H1 (cell line): Measurements from ENCODE around the gene BRSK2. TPM values are rescaled to one million over a fixed set of nuclear protein-coding genes. Genes with fewer than 3 reads are reported as not detected.

ENCODE experiments used
- CTCF ChIA-PET: fragments of 300-600 bp; sonication (Branson Sonifier 250); formaldehyde crosslinking; loops from one replicate; lab custom pipeline; 2021; ENCODE audit not compliant: partially characterized antibody; lab: Charles Lee
- POLR2A ChIA-PET: fragments of 300-600 bp; sonication (Branson Sonifier 250); formaldehyde crosslinking; loops from one replicate; lab custom pipeline; 2021; ENCODE audit warnings: inconsistent platforms; ENCODE audit not compliant: partially characterized antibody; lab: Charles Lee
- DNase-seq, 2 experiments: peaks; one replicate each; pipeline versions ENCODE4 v3.0.0 to v3.0.0-alpha.2; 2010 to 2022; ENCODE audit warnings: low spot score in 2 of 2, low read depth in 1 of 2, mixed read lengths in 1 of 2
- FAIRE-seq: peaks from 2 replicates; lab custom pipeline; 2011; peaks lifted over from hg19 to GRCh38; lab: Jason Lieb, UNC
- H2AFZ ChIP-seq: 2 replicates; pipeline ENCODE4 v1.8.1; 2012; ENCODE audit warnings: low read length, inconsistent platforms
- H2AK5ac ChIP-seq: 2 replicates; pipeline ENCODE4 v1.6.1; 2013; ENCODE audit warnings: low read depth, low read length
- H2BK120ac ChIP-seq: replicated peaks from 2 replicates; pipeline ENCODE3; 2013; ENCODE audit warnings: low read depth, low read length, inconsistent platforms
- H2BK12ac ChIP-seq: 2 replicates; pipeline ENCODE4 v1.6.1; 2013; ENCODE audit warnings: low read depth, low read length
- H2BK15ac ChIP-seq: 2 replicates; pipeline ENCODE4 v1.6.1; 2013; ENCODE audit warnings: low read length
- H2BK20ac ChIP-seq: 2 replicates; pipeline ENCODE4 v1.6.1; 2013; ENCODE audit warnings: low read length
- H2BK5ac ChIP-seq: 2 replicates; pipeline ENCODE4 v1.6.1; 2013; ENCODE audit warnings: low read depth, low read length
- H3K14ac ChIP-seq: 2 replicates; pipeline ENCODE4 v1.6.1; 2013; ENCODE audit warnings: inconsistent platforms; ENCODE audit not compliant: insufficient read length
- H3K18ac ChIP-seq: 2 replicates; pipeline ENCODE4 v1.6.1; 2013; ENCODE audit warnings: low read length; ENCODE audit errors: extremely low read depth
- H3K23ac ChIP-seq: 2 replicates; pipeline ENCODE4 v1.6.1; 2013; ENCODE audit warnings: inconsistent platforms; ENCODE audit not compliant: insufficient read length
- H3K23me2 ChIP-seq: 2 replicates; pipeline ENCODE4 v1.6.1; 2013; ENCODE audit warnings: low read depth, low read length
- H3K27ac ChIP-seq: 2 replicates; pipeline ENCODE4 v1.6.1; 2011; ENCODE audit warnings: low read depth, low read length, inconsistent platforms
- H3K27me3 ChIP-seq, 4 experiments: replicated peaks in 1 of 4; 1 replicate in 1 of 4; 2 replicates in 3 of 4; pipeline versions ENCODE4 v1.6.1 to v1.8.1; 2011 to 2013; ENCODE audit warnings: low read length in 3 of 4, mild to moderate bottlenecking in 3 of 4, inconsistent platforms in 2 of 4, mixed read lengths in 2 of 4, moderate library complexity in 1 of 4; ENCODE audit not compliant: control insufficient read depth in 3 of 4, insufficient read depth in 3 of 4; ENCODE audit errors: extremely low read depth in 1 of 4
- H3K36me3 ChIP-seq, 4 experiments: 2 replicates each; pipeline versions ENCODE4 v1.6.1 to v1.8.1; 2011 to 2013; ENCODE audit warnings: mild to moderate bottlenecking in 4 of 4, low read length in 3 of 4, moderate library complexity in 2 of 4, control low read depth in 1 of 4, inconsistent platforms in 1 of 4; ENCODE audit not compliant: insufficient read depth in 4 of 4, control insufficient read depth in 2 of 4
- H3K4ac ChIP-seq: replicated peaks from 2 replicates; pipeline ENCODE3; 2013; ENCODE audit warnings: low read length, low read depth, mixed read lengths, inconsistent platforms; ENCODE audit not compliant: insufficient read length
- H3K4me1 ChIP-seq, 4 experiments: replicated peaks in 1 of 4; 1 replicate in 1 of 4; 2 replicates in 3 of 4; pipeline versions ENCODE4 v1.6.1 to v1.8.1; 2011 to 2013; ENCODE audit warnings: low read length in 3 of 4, inconsistent platforms in 2 of 4, mixed read lengths in 1 of 4; ENCODE audit not compliant: insufficient read depth in 4 of 4, control insufficient read depth in 3 of 4
- H3K4me2 ChIP-seq, 2 experiments: 2 replicates each; pipeline versions ENCODE4 v1.6.1 to v1.8.1; 2011 to 2013; ENCODE audit warnings: low read depth in 2 of 2, low read length in 2 of 2, control low read depth in 1 of 2, inconsistent platforms in 1 of 2, mild to moderate bottlenecking in 1 of 2; ENCODE audit not compliant: insufficient read depth in 1 of 2
- H3K4me3 ChIP-seq, 4 experiments: fragments of 200-600, 300-600 bp in 1 of 4; sonication (generic), shearing (Covaris generic), sonication (Bioruptor Twin) in 1 of 4; 2 replicates each; pipeline versions ENCODE4 v1.5.1 to v1.8.1; 2011 to 2016; ENCODE audit warnings: low read length in 4 of 4, low read depth in 3 of 4, control low read depth in 2 of 4, inconsistent platforms in 2 of 4, mild to moderate bottlenecking in 2 of 4, mixed read lengths in 1 of 4, moderate library complexity in 1 of 4; ENCODE audit not compliant: insufficient read depth in 2 of 4; ENCODE audit errors: extremely low read depth in 1 of 4
- H3K56ac ChIP-seq: replicated peaks from 2 replicates; pipeline ENCODE3; 2013; ENCODE audit warnings: low read depth, mild to moderate bottlenecking, mixed read lengths, low read length, inconsistent platforms; ENCODE audit not compliant: insufficient read length
- H3K79me1 ChIP-seq: 2 replicates; pipeline ENCODE4 v1.6.1; 2013; ENCODE audit warnings: low read depth, low read length, control low read depth
- H3K79me2 ChIP-seq, 2 experiments: 2 replicates each; pipeline versions ENCODE4 v1.6.1 to v1.8.1; 2012 to 2013; ENCODE audit warnings: low read length in 2 of 2, mild to moderate bottlenecking in 2 of 2, inconsistent platforms in 1 of 2; ENCODE audit not compliant: insufficient read depth in 2 of 2, control insufficient read depth in 1 of 2
- H3K9ac ChIP-seq, 4 experiments: replicated peaks in 1 of 4; 1 replicate in 1 of 4; 2 replicates in 3 of 4; pipeline versions ENCODE4 v1.6.1 to v1.8.1; 2011 to 2013; ENCODE audit warnings: low read depth in 3 of 4, low read length in 3 of 4, control low read depth in 2 of 4, mild to moderate bottlenecking in 2 of 4, moderate library complexity in 2 of 4, inconsistent platforms in 1 of 4; ENCODE audit errors: extremely low read depth in 1 of 4
- H3K9me3 ChIP-seq, 2 experiments: 2 replicates each; pipeline versions ENCODE4 v1.6.1 to v1.8.1; 2012 to 2013; ENCODE audit warnings: mild to moderate bottlenecking in 2 of 2, moderate library complexity in 2 of 2, control low read depth in 1 of 2, inconsistent platforms in 1 of 2, low read depth in 1 of 2, low read length in 1 of 2, mixed read lengths in 1 of 2; ENCODE audit not compliant: insufficient read depth in 2 of 2
- H4K20me1 ChIP-seq, 2 experiments: replicated peaks in 1 of 2; 2 replicates each; pipeline versions ENCODE3 to v1.8.1; 2011 to 2013; ENCODE audit warnings: inconsistent platforms in 2 of 2, low read length in 2 of 2, mild to moderate bottlenecking in 1 of 2; ENCODE audit not compliant: insufficient read depth in 2 of 2, control insufficient read depth in 1 of 2
- H4K5ac ChIP-seq: 2 replicates; pipeline ENCODE4 v1.6.1; 2013; ENCODE audit warnings: low read length, low read depth, mixed read lengths, inconsistent platforms; ENCODE audit not compliant: insufficient read length
- H4K8ac ChIP-seq: 2 replicates; pipeline ENCODE4 v1.8.0; 2013; ENCODE audit warnings: mild to moderate bottlenecking, moderate library complexity, low read length, inconsistent platforms; ENCODE audit not compliant: insufficient read depth; ENCODE audit errors: extremely low read depth
- H4K91ac ChIP-seq: replicated peaks from 2 replicates; pipeline ENCODE3; 2013; ENCODE audit warnings: low read length, mixed read lengths, inconsistent platforms; ENCODE audit not compliant: insufficient read length
- PHF8 ChIP-seq: fragments of 200-600 bp; sonication (generic); conservative IDR thresholded peaks from 2 replicates; pipeline ENCODE4 v1.7.1; 2012; ENCODE audit warnings: low read depth, mild to moderate bottlenecking, inconsistent platforms, low read length, moderate library complexity
- SIN3A ChIP-seq, 2 experiments: IDR thresholded peaks in 1 of 2; conservative IDR thresholded peaks in 1 of 2; 2 replicates each; pipeline ENCODE4 v1.6.1; 2011 to 2012; ENCODE audit warnings: low read length in 2 of 2, improper control_type of control experiment in 1 of 2, low read depth in 1 of 2, mild to moderate bottlenecking in 1 of 2
- WGBS, 2 experiments: shearing (Covaris generic) in 1 of 2; methylation state at CpG; one replicate each; pipeline versions ENCODE4 v1.1.6 to v1.1.7; 2013 to 2015; ENCODE audit warnings: low lambda C conversion rate in 2 of 2, mixed read lengths in 2 of 2, inconsistent platforms in 1 of 2, low coverage in 1 of 2, missing lambda C conversion rate in 1 of 2; ENCODE audit not compliant: insufficient replicate concordance in 2 of 2, insufficient coverage in 1 of 2, insufficient read length in 1 of 2; ENCODE audit errors: extremely low coverage in 1 of 2, missing lambda C conversion rate in 1 of 2; 5-methylcytosine and 5-hydroxymethylcytosine counted together
- polyA plus RNA-seq, 7 experiments: library from polyadenylated mRNA; depleted of rRNA in 3 of 7; stranded (reverse) in 5 of 7; unstranded in 2 of 7; fragments of >200 nt in 5 of 7; fragments of 200-250 nt in 2 of 7; gene quantifications; 1 replicate in 5 of 7; 2 replicates in 1 of 7; 4 replicates in 1 of 7; pipeline versions ENCODE4 v1.2.1 to v1.2.3, GENCODE V29; 2011 to 2013; ENCODE audit warnings: missing spikeins in 2 of 7, mixed read lengths in 2 of 7
- total RNA-seq: library from RNA; stranded (reverse); fragmentation: NEBNext Ultra II Directional; extraction: Animal tissue kit (Norgen Biotek cat#: 25700); gene quantifications from 2 replicates; pipeline ENCODE4 v1.2.1, GENCODE V29; 2021

The BRSK2 gene
- total and polyA plus RNA-seq, 2 of the 8 experiments (the other 6 are each of a cell fraction or from before 2014, with no cell fraction given), result 17.3 to 27.1 TPM

DNA sequence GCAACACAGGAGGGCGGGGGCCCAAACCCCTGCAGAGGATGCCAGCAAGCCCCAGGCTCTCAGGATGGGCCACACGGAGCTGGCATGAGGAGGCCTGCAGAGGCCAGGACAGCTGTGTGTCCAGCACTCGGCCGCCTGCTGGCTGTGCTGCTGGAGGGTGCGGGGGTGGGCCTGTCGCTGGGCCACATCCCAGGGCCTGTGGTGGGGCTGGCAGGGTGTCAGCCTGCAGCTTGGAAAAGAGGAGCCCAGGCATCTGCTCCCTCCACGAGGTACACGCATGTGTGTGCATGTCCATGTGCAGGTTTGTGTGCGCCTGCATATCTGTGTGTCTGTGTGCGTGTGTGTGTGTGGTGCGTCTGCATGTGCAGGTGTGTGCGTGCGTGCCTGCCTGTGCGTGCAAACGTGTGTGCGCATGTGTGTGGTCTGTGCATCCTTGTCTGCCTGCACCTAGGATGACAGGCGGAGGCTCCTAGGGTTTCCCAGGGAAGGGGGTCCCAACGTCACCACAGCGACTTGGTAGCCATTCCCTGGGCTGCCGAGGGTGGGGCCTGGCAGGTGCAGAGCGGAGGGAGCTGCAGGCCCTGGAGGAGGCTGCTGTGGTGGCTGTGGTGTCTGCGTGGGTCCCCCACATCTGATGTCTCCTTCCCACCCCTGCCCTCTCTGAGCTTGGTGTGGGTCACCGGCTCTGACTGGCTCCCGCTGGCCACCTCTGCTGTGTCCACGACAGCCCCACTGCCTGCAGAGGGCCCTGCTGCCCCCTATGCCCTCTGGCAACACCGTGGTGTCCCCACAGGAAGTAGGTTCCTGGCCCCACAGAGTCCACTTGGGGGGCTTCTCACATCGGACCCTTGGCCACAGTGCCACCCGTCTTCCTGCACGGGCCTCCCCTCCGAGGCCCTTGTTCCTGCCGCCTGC lies 17.1 kb downstream of the BRSK2 start:
- Histone ChIP-seq H3K9me3 (peaks cover 0 to 5% of the 10 kb centered on the region in 2 experiments; a peak in 1 of 4 replicates), H2BK12ac (no peak overlapping the region), H4K8ac (peak overlapping the region; percentile 5; the same call in 1 of the 2 replicates), H3K27me3 (no peaks in the 10 kb centered on the region), H4K20me1 (peaks cover 24 to 35% of the 10 kb centered on the region in 2 experiments), H3K23me2 (no peaks in the 10 kb centered on the region), H3K36me3 (no peaks in the 10 kb centered on the region), H4K5ac (no peak overlapping the region), H3K14ac (no peak overlapping the region), H3K27ac (no peak overlapping the region), H3K56ac (no peak overlapping the region), H3K4ac (no peak overlapping the region), H2BK5ac (no peak overlapping the region), H2BK120ac (no peak overlapping the region), H3K4me3 (no peak overlapping the region), H3K4me1 (no peaks in the 10 kb centered on the region; a peak in 1 of 7 replicates), H4K91ac (peak overlapping the region; percentile 74), H3K4me2 (no peak overlapping the region), H3K9ac (no peak overlapping the region), H3K23ac (no peak overlapping the region), H2BK15ac (no peak overlapping the region), H3K79me2 (peaks cover 0 to 13% of the 10 kb centered on the region in 2 experiments; a peak in 3 of 4 replicates), H2AFZ (no peak overlapping the region), H2AK5ac (no peak overlapping the region), H2BK20ac (no peak overlapping the region), H3K79me1 (peaks cover 27% of the 10 kb centered on the region), H3K18ac (no peak overlapping the region)
- WGBS, 2 experiments, result 87% methylated on average over 31 of the region's 31 CpGs; no CpG with 5 or more reads in 1 of the 2 experiments
- CTCF ChIA-PET, result interaction anchor here (0.8 to 1.1 kb wide), 2 partner anchors 16 to 97 kb away, joined by 3 read pairs; no protein-coding TSS in a partner anchor
- FAIRE-seq (no peak), DNase-seq (no peak)
- POLR2A ChIA-PET, result no interaction called here
- TF ChIP-seq PHF8 (no peak), SIN3A (conservative IDR thresholded peaks at IDR 0.05 in 1 of 2, IDR thresholded peaks at IDR 0.05 in 1 of 2; ENCODE audit: low read depth in 1 of 2, low read length in 2 of 2) (no peak)
